Sigmoid colon (tissue), 4 donors: ENCODE measurements around the gene RMDN2.

Experiments
- CTCF ChIP-seq, 4 experiments: fragments of 450-650 bp in 3 of 4; fragments of 200-600 bp in 1 of 4; IDR thresholded peaks; one replicate each; pipeline ENCODE4 v1.5.1; 2016 to 2019; ENCODE audit warnings: antibody characterized with exemption in 4 of 4, mild to moderate bottlenecking in 3 of 4, moderate library complexity in 2 of 4
- EP300 ChIP-seq, 4 donors: sonication (generic); formaldehyde crosslinking; IDR thresholded peaks; one replicate each; pipeline ENCODE4 v1.6.1; 2017; ENCODE audit warnings: antibody characterized with exemption in 4 of 4
- POLR2A ChIP-seq, 2 donors: fragments of 450-650 bp; IDR thresholded peaks; one replicate each; pipeline ENCODE4 v1.6.1; 2016; ENCODE audit warnings: antibody characterized with exemption in 2 of 2, mild to moderate bottlenecking in 2 of 2, moderate library complexity in 2 of 2
- POLR2AphosphoS5 ChIP-seq, 4 donors: sonication (generic); formaldehyde crosslinking; IDR thresholded peaks; one replicate each; pipeline ENCODE4 v1.6.1; 2017; ENCODE audit warnings: antibody characterized with exemption in 4 of 4

- TF ChIP-seq CTCF (IDR thresholded peaks at IDR 0.05), result no peak
- TF ChIP-seq POLR2A (IDR thresholded peaks at IDR 0.05), result no peak
- no peak for TF ChIP-seq POLR2AphosphoS5 (IDR thresholded peaks at IDR 0.05)
- TF ChIP-seq EP300 (IDR thresholded peaks at IDR 0.05), result no peak
These were observed 103.7 kb downstream of the RMDN2 start for GRCh38 chr2:38028829-38029228.
